HG03354 (cell line): Measurements from ENCODE around the gene NOTCH2.
A peak's percentile ranks its signal among the peaks of the same experiment; 100 is the strongest.
"Not testable (repeated sequence)": the region's sequence is repeated elsewhere in the genome, so short reads cannot be mapped to it uniquely, and the experiment has no call there.

Experiments used
- ATAC-seq: cut with Tn5 transposase; IDR thresholded peaks from one replicate; pipeline ENCODE4 v1.9.1; 2021; ENCODE audit warnings: mild to moderate bottlenecking; ENCODE audit not compliant: unreplicated experiment, poor library complexity, severe bottlenecking

The NOTCH2 gene

DNA sequence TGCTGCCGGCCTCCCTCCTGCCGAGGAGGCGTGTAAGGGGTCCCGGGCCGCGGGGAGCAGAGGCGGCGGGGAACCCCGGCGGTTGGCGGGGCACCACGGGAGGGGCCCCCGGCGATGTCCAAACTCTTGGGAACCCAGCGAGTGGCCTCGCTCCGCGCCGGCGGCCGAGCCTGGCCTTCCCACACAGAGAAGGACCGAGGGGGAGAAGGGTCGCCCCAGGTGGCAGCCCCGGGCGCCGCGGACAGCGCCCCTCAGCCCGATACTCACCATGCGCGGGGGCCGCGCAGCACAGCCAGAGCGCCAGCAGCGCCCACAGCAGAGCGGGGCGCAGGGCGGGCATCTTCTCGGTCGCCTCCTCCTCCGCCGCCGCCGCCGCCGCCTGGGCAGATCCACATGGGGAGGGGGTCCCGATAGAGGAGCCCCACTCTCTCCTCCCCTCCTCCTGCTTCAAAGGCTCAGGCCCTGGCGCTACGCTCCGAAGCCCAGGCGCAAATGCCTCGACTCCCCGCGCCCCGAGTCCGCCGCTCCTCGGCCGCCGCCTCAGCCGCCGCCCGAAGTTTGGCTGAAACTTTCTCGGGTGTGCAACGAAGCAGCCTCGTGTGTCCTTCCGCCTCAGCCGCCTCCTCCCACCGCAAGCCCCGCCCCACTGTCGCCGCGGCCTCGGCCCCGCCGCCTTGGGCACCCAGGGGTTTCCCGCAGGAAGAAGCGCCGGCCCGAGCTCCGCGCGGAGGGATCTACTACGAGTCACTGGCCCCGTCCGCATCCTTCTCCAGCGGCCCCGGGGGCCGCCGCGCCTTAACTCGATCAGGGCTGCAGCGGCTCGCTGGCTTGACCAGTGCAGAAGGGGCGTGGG, at the start of gene NOTCH2:
Gene NOTCH2 (minus strand): TSS at position 596 of the 853 bp plus-strand sequence. CDS start 256 bp downstream, at position 340.
- peak; percentile 64 for ATAC-seq

DNA sequence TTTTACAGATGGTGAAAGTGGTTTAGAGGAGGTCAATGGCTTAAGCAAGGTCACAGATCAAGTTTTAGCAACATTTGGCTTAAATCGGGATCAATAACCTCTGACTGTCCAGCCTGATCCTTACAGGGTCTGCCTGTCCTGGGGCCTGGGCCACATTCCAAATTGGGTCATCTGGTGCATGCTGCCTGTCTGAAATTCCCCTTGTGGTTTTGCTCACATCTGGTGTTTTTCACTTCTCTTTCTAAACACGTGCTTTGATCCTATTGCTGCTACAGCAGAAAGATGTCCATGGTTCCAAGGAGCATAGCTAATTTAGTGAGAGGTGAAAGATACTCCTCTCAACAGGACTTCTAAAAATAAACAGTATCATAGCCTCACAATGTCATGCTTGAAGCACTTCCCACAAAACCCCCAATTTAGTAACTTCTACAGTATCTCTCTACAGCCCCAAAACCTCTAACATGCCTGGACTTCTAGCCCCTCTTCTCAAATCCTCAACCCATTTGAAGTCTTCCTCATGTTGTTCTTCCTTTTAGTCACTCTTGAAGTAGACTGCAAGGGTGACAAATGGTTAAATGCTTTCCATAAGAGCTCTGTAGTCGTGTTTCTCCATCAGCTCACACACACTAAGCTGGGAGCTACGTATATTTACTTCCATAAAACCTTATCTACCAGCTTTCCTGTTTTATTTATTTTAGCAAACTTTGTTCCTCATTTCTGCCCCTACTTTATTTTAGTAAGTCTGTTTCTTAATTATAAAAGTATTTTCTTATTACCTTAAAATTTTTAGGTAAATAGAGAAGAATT, 48.1 kb upstream of the NOTCH2 start:
- ATAC-seq, result peak; percentile 63

DNA sequence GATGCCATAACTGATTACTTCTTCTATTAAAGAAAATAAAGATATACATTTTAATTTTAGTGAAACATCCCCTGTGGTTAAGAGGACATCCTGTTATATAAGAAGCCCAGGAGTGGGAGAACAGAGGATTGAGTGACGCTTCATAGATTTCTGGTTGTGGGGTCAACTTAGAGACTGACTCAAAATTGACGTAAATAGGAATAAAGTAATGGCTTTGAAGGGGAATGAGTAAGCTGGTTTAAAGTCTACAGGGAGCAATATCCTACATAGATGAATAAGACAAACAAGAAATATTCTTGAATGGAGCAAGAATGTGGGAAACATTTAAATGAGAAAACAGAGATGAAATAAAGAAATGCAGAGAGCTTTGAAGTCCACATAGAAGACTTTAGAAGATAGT, 46.6 kb upstream of the NOTCH2 start:
- not testable (repeated sequence) for ATAC-seq

DNA sequence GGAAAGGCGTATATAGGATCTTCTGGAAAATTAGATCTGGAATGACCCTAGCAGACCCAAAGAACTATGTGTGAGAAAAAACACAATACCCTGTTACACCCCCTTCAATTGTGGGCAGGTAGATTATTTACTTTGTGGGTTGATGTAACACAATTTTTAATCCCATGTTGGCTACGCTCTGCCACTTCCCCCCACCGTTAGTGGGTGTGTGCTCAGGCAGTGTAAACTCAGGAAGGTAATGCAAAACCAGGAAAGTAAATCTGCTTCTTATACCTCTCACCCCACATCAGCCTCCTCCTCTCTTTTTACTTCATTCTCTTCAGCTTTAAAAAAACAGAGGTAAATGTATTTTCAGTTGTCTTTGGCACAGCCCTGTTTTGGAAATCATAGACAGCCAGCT, 43.7 kb upstream of the NOTCH2 start:
- not testable (repeated sequence) for ATAC-seq

DNA sequence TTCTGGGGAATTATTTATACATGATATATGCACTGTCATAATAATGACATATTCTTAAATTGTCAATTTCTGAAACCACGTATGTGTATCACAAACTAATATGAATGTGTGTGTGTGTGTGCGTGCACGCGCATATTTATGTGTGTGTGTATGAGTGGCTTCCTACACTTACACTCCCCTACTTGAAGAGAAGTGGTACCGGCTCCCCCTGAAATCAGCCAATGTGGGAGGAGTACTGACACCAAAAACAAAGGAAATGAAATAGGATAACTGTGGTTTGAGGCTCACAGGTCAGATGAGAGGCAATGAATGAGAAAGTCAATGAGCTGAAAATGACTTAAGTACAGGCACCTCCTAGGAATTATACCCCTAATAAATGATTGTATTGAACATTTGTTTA, 42.8 kb upstream of the NOTCH2 start:
- not testable (repeated sequence) for ATAC-seq

DNA sequence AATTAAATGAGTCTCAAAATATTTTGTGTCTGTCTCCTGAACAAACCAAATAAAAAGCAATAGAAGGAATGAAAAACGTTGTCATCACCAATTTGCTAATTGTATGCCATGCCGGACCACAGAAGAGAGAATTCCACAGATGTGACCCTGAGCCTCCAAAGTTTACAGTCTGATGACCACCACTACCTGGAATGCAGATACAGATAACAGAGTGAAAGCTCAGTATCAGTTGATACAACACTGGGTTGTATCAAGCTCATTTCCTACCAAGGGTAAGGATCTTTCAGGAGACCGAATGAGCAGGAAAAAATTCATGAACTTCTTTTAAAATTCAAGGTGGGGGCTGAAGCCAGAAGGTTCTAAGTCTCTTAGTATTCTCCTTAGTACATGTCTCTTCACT, 42.3 kb upstream of the NOTCH2 start:
- not testable (repeated sequence) for ATAC-seq

DNA sequence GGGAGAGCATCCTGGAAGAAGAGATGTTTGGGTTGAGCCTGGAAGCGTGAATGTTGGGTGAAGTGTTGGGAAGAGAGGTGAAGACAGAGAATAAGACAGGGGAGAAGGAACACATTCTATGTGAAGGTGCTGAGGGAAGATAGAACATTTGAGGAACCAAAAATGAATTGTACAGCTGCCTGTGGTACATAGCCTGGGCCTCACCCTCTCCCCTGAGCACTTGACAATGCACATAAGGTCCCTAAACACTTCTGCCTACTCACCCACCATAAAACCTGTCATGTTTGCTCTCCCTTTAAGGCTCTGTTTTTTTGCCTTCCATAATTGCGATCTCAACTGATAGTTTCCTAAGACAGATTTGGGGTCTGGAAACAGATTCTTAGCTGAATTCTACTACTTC, 41.5 kb upstream of the NOTCH2 start:
- ATAC-seq, result not testable (repeated sequence)

DNA sequence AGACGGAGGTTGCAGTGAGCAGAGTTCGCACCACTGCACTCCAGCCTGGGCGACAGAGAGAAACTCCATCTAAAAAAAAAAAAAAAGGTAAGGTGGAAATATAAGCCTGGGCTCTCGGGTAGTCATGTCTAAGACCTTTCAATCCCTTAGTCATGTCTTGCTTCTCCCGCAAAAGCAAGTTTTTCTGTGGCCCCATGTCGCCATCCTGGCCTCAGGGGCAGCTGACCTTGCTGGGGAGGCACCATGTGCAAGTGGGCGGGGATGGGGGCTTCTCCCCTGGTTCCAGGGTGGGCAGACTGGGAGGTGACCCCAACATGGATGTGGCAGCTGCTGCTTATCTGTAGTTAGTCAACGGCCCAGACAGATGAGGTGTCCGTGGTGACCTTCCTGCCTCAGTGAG, 40.2 kb upstream of the NOTCH2 start:
- not testable (repeated sequence) for ATAC-seq

DNA sequence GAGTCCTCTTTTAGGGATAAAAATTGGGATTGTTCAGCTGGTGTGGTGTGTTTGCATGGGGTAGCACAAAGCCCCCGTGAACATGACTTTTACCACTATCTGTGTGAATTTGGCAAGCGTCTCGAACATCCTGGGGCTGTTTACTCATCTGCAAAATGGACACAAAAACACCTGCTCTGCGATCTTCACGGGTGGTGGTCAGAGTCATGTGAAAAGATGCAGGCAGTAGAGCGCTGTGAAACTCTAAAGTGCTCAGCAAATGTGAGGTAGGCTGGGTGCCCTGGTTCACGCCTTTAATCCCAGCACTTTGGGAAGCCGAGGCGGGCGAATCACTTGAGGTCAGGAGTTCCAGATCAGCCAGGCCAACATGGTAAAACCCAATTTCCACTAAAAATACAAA, 39.7 kb upstream of the NOTCH2 start:
- ATAC-seq, result not testable (repeated sequence)

DNA sequence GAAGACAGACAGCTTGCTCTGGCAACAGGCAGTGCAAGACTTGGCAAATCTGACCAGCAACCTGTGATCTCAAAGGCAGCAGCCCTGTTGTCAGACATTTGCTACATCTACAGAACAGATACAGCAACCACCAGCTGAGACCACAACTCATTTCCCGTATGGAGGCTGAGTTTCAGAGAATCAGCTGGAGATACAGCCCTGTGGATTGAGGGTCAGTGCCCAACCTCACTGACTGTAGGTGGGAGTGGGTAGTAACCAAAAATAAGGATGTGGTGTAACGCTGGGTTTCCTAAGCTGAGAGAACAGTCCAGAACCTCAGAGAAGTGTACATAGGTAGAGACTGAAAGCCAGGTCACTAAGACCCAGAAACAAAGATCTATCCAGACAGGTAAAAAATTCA, 35.8 kb upstream of the NOTCH2 start:
- not testable (repeated sequence) for ATAC-seq

DNA sequence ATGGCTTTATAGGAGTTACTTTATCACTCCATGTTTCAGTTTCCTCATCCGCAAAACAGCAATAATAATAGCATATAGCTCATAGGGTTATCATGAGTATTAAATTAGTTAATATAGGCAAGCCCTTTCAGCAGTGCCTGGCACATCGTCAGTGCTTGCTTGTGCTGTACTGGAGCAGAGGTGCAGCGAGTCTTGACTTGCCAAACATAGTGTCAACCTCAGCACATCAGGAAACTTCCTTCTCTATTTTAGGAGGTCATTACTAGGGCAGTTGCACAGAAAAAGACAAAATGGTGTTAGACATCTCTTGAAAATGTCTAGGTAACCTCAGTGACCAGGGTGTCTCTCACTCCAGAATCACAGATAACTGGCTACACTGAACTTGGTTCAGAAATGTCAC, 34.3 kb upstream of the NOTCH2 start:
- not testable (repeated sequence) for ATAC-seq

DNA sequence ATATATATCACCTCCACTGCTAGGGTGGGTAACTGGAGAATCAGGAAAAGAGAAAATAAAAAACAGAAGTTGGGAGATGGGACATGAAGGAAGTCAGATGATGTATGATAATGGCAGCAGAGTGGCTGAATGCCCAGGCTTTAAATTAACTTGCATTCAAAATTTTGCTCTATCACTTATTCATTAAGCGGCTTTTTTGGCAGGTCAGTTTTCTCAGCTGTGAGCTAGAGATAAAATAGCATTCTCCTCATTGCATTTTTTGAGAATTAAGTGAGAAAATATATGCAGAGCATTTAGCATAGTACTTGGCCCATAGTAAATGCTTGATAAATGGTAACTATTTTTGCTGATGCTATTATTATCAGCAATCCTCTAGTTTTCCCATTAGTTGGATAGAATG, 32.1 kb upstream of the NOTCH2 start:
- not testable (repeated sequence) for ATAC-seq

DNA sequence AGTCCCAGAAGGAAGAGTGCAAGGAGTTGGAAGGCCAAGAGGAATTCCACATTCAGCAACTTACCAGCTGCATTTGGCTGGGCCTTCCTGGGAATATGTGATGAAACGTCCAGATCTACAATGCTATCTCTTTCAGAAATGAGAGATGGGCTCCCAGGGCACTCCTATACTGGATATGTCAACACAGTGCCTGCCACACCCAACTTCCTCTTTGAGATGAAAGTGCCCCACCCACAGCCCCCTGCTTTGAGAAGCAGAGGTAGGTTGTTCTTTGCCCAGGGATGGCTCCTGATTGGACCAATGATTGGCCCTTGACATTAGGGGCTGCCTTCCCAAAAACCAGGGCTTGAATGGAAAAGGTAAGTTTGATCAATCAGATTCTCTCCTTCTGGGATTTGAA, 31.1 kb upstream of the NOTCH2 start:
- not testable (repeated sequence) for ATAC-seq

DNA sequence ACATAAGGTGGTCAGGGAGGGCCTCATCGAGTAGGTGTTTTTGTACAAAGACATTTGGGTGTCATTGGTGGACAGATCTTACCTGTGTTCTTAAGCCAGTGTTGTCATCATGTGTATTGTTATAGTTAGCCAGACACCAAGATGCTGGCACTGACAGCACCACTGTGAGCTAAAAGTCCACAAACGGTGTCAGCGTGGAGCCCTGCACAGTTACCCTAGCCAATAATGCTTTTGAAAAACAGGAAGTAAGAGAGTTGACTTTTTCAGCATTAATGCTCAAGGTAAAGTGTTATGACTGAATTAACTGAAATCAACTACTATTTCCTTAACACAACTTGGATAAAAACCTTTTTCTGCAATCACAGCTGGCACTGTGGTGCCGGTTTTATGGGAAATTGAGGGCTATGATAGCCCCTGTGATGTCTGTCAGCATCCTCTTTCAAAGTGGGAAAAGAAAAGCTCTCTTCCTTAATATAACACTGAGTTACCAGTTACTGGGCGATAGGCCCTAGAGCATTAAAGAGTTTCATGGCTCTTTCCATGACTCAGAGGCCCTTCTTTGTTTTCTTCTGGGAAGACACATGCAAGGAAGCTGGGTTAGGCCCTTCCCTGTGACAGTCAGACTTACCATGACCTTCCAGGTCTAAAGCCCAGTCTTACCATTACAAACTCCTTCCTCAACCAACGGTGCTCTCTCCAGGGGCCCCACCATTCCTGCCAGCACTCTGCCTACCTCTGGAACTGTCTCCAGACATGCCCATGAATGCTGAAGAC, 29.7 kb upstream of the NOTCH2 start:
- ATAC-seq, result not testable (repeated sequence)

DNA sequence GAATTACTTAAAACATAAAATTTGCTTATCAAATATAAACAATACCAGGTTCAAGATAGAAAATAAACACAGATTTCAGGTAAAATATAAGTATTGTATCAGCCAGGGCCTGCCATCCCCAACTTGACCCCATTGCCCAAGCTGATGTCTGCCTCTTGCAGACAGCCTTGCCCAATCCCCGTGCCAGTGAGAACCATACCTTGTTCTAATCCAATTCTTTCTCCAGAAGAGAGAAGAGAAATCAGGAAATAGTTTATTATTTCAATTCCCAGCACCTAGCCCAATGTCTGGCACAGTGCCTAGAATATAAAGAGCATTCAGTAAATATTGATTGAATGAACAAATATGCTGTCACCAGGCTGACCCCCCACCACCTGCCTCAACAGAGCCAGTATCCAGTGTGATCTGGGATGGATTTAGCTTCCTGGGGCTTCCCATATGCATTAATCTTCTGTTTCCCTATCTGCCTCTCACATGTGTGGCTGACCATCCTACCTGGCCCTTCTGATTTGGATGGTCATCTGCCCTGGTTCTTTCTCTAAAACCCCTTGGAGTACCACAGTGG, 27.6 kb upstream of the NOTCH2 start:
- not testable (repeated sequence) for ATAC-seq

DNA sequence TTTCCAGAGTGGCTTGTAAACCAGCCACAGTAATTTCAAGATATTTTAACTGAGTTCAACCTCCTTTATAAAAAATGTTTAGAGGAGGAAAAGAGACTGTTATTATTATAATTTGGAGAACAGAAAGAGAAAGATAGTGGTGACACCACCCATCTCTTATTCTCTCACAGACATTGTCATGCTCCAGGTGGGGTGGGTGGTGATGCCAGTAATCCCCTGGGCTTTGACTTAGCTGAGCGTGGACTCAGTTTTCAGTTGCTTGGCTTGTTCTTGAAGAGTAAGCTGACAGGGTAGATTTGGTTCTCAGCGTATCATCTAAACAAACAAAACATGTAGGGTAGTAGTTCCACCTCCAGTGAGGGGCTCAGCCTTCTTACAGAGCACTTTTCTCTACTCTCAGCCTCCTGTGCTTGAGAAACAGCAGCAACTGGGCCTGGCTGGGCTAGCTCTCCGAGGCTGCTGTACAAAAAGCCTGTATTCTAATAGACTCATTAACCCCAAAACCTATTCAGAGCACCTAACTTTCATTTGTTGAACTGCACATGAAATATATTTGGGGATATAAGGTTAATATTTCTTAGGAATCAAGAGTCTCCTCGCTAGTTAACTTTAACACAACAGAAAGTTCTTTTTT, 24.2 kb upstream of the NOTCH2 start:
- peak; percentile 88 for ATAC-seq

DNA sequence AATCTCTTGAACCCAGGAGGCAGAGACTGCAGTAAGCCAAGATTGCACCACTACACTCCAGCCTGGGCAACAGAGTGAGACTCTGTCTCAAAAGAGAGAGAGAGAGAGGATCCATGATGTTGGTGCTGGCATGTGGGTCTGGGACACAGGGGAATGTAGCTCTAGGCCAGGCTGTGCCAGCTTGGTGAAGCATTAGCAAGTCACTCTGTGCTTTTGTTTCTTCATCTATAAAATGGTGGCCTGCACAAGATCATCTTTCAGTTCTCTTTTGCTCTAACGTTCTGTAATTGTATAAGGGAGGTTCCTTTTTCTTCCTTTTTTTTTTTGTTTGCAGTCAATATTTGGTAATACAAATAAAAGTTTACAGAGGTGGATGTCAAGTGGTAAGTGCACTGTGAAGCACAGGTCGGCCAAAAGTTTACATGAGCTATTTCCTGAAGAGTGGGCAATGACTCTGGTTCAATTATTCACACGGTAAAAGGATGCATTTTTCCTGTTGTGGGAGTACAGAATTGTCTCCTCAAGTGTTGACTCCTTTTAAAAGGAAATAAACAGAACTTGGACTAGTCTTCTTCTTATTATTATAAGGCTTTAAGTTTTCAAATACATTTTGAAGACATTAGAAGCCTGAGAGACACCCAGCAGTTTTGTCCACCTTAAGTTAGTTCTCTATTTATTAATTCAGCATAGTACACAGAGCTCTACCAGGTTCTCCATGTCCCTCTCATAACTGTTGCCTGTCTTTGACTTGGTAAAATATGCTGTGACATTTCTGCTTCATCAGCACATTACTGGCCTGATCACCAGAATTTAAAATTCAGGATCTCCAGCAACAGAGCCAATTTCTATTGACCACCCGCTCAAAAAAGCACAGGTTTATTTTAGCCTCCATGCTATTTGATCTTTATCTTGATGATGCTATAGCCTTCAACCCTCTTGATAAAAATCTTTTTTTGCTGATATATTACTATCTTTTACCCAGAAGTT, 23.1 kb upstream of the NOTCH2 start:
- not testable (repeated sequence) for ATAC-seq

DNA sequence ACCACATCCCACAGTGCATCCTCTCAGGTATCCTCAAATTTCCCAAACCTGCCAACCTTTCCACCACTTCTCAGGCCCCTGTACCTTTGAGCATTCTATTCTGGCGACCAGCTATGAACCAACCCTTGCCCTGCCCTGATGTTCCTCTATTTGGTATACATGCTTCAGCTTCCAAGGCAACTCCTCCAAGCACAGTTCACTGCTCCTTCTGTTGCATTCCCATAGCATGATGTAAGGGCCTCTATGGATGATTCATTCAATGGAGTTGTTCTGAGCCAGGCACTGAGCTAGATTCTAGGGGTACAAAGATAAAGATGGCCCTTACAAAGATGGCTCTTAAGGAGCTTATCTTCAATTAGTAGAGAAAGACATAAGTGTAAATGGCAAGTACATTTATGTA, 21.4 kb upstream of the NOTCH2 start:
- ATAC-seq, result not testable (repeated sequence)
